AG04450 (cell line): ENCODE data around the gene HSPG2. TPM values are rescaled to one million over a fixed set of nuclear protein-coding genes. Genes with fewer than 3 reads are reported as not detected.

Experiments
- CTCF ChIA-PET: fragments of 300-600, 350-600 bp; formaldehyde crosslinking; extraction: SDS; loops from one replicate; lab custom pipeline; 2022; ENCODE audit warnings: antibody characterized with exemption, inconsistent platforms; lab: Charles Lee
- POLR2A ChIA-PET: fragments of 350-600 bp; formaldehyde crosslinking; extraction: SDS; loops from one replicate; lab custom pipeline; 2021; ENCODE audit warnings: antibody characterized with exemption, inconsistent platforms; lab: Yijun Ruan, JAX
- DNase-seq: peaks from one replicate; pipeline ENCODE4 v3.0.0-alpha.2; 2011; ENCODE audit warnings: low read depth, low spot score
- H3K27ac ChIP-seq: one replicate; pipeline ENCODE4 v1.5.1; 2012; ENCODE audit warnings: low read depth, low read length, control low read depth
- H3K27me3 ChIP-seq: one replicate; pipeline ENCODE4 v1.6.0; 2012; ENCODE audit warnings: low read length; ENCODE audit not compliant: control insufficient read depth, insufficient read depth
- H3K4me3 ChIP-seq: 2 replicates; pipeline ENCODE4 v1.5.1; 2011; ENCODE audit warnings: mild to moderate bottlenecking, low read depth, low read length, control low read depth
- H3K9me3 ChIP-seq: 2 replicates; pipeline ENCODE4 v1.5.1; 2012; ENCODE audit warnings: low read length; ENCODE audit not compliant: control insufficient read depth, insufficient read depth
- CTCF ChIP-seq: IDR thresholded peaks from 2 replicates; pipeline ENCODE4 v1.5.1; 2011; ENCODE audit warnings: low read depth, low read length, control low read depth, inconsistent platforms
- polyA plus RNA-seq: library from polyadenylated mRNA; depleted of rRNA; stranded (reverse); fragments of >200 nt; gene quantifications from 2 replicates; pipeline ENCODE4 v1.2.3, GENCODE V29; 2011

HSPG2 gene
- polyA plus RNA-seq, 1 experiment, result 9.7 TPM

DNA sequence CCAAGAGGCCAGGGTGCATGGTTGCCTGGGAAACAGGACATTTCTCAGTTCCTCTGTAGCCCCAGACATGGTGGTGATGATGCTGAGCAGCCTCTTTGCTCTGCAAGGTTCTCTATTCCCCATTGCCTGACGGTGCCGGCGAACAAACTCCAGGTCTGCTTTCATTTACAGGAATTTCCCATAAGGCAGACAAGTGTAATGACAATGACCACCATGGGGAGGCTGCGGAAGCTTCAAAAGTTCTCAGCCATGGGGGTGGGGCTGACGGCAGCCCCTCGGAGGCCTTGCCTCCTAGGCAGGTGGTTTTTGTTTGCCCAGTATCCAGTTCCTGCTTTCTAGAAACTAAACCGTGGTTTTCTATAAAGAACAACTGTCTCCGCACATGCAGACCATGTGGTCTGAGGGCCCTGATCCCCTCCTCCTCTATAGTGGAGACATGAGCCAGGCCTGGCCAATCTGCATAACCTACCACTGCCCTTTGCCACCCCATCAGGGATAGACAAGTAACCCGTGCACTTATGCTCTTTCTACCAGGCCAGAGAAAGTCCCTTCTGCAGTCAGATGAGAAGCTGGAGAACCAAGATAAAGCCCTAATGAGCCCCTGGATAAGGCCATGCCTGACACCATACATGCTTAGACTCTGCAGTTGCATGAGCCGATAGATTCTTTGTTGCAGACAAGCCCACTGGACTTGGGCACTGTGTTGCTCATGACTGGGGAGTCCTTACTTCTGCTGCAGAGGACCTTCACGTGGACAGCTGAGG lies 71.0 kb downstream of the HSPG2 start:
- ChIA-PET POLR2A (no interaction called here), CTCF (no interaction called here)
- Histone ChIP-seq H3K27ac (no peak overlapping the region), H3K9me3 (peaks cover 8% of the 10 kb centered on the region), H3K27me3 (no peaks in the 10 kb centered on the region), H3K4me3 (no peak overlapping the region)
- DNase-seq, result no peak
- TF ChIP-seq CTCF, result peak; percentile 14; the same call in 1 of the 2 replicates

- DNase-seq, result no peak
- H3K9me3 ChIP-seq, result peaks cover 10% of the 10 kb centered on the region
- ChIA-PET POLR2A (no interaction called here), CTCF (no interaction called here)
- no peaks in the 10 kb centered on the region for H3K27me3 ChIP-seq
- H3K27ac ChIP-seq, result no peak overlapping the region
- TF ChIP-seq CTCF, result no peak
- H3K4me3 ChIP-seq, result no peak overlapping the region
Measured at GRCh38 chr1:21865609-21865942, 71.5 kb downstream of the HSPG2 start.

GRCh38 chr1:21864730-21865129 lies 72.4 kb downstream of the HSPG2 start:
- POLR2A ChIA-PET, result no interaction called here
- CTCF ChIA-PET, result no interaction called here
- Histone ChIP-seq H3K4me3 (no peak overlapping the region), H3K9me3 (peaks cover 10% of the 10 kb centered on the region), H3K27ac (no peak overlapping the region), H3K27me3 (no peaks in the 10 kb centered on the region)
- no peak for DNase-seq
- TF ChIP-seq CTCF, result no peak

GRCh38 chr1:21863981-21864380 lies 73.1 kb downstream of the HSPG2 start:
- no peak for DNase-seq
- Histone ChIP-seq H3K27ac (no peak overlapping the region), H3K9me3 (peaks cover 10% of the 10 kb centered on the region), H3K27me3 (no peaks in the 10 kb centered on the region), H3K4me3 (no peak overlapping the region)
- ChIA-PET CTCF (interaction anchor here (0.7 kb wide), 1 partner anchor 46 kb away, joined by 4 read pairs; no protein-coding TSS in a partner anchor), POLR2A (no interaction called here)
- no peak for TF ChIP-seq CTCF

- CTCF ChIA-PET, result interaction anchor here (0.6 kb wide), 2 partner anchors 24 to 106 kb away, joined by 3 to 4 read pairs; no protein-coding TSS in a partner anchor
- TF ChIP-seq CTCF, result no peak
- H3K27ac ChIP-seq, result peak overlapping the region; percentile 82
- H3K4me3 ChIP-seq, result no peak overlapping the region
- H3K27me3 ChIP-seq, result no peaks in the 10 kb centered on the region
- peak; percentile 32 for DNase-seq
- H3K9me3 ChIP-seq, result peaks cover 10% of the 10 kb centered on the region
- POLR2A ChIA-PET, result no interaction called here
Measured at GRCh38 chr1:21861602-21862429, 75.3 kb downstream of the HSPG2 start.
